Endothelial cell of hepatic sinusoid (primary cell): ENCODE data around the gene CAMK2N1.

Experiments used
- in situ Hi-C: cut with HindIII; loops from 2 replicates; pipeline ENCODE4 v1.10.0; 2017; ENCODE audit warnings: low sequenced_read_pairs

The CAMK2N1 gene

DNA sequence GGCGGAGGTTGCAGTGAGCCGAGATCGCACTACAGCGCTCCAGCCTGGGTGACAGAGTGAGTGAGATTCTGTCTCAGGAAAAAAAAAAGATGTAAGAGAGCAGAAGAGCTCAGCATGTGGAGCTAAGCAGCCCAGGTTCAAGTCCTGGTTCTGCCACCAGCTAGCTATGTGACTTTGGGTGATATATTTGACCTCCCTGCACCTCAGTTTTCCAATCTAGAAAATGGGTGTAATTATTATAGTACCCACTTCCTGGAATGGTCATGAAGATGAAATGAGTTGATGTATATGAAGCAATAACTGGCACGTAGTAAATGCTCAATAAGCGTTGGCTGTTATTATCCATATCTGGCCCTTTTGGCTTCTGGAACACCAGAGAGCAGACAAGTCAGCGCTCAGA is 38.2 kb downstream of the CAMK2N1 start:
- in situ Hi-C loops, result loop anchor here (10.0 kb wide), 1 partner anchor 233 kb away; no protein-coding TSS in a partner anchor

DNA sequence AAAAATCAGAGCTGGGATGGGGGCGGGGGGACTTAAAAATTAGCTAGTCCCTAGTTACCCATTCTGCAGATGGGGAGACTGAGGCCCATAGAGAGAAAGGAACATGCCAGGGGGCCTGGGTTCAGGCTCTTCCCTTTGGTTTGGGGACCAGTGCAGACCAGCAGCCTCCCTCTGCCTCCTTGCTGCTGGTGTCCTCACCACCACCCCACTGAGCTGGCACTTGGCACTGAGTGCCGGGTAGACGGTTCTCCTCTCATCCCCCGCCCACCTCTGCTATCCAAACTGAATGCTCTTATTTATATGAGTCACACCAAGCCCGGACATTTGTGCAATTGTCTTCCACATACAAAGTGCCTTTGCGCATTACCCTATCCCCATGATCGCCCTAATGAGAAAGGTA is 39.2 kb downstream of the CAMK2N1 start:
- in situ Hi-C loops, result loop anchor here (10.0 kb wide), 1 partner anchor 232 kb away; no protein-coding TSS in a partner anchor

DNA sequence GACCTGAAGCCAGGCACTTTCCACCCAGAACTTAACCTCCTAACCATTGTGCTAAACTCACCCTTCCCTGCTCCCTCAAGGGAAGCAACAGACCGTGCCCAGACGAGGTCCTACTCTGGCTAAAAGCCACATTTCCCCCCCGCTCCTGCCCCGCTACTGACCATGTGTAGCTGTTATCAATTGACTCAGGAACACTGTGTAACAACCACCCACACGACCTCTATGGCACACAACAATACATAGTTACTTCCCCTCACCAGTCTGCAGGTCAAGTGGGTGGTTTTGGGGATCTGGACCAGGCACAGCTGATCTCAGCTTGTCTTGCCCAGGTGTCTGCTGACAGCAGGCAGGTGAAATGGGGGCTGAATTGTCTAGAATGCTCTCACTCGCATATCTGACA is 40.1 kb downstream of the CAMK2N1 start:
- in situ Hi-C loops, result loop anchor here (10.0 kb wide), 1 partner anchor 231 kb away; no protein-coding TSS in a partner anchor

DNA sequence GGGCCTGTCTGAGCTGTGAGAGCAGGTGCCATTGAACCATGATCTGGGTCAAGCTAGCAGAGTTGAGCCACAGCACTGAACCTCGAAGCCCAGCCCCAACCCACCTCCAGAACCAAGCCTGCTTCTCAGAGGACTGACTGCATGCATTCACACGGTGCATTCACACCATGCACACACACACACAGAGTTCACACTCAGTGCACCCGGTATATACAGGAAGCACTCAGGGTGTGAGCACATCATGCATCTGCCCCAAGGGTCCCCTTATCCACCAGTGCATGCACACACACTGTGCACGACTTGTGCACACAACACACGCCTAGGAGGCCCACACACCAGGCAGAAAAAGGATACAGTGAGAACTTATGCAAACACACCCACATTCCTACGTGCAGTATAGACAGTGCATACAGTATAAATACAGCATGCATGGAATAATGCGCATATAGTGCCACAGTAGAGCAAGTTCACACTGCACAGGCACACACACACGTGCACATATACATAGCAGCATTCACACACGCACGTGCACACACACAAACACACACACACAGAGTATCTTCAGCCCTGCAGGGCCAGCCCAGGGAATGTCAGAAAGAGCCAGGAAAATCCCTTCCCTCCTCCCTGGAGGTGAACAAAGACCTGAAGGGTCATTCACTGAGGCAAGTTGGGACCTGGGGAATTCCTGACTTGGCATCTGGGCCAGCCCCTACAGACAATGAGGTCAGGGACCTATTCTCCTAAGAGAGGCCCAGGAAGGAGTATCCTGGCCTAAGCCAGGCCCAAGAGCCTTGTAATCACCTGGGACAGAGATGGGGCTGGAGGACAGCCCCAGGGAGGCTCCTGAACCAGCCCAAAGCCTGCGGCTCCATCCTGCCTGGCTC is 42.1 kb downstream of the CAMK2N1 start:
- in situ Hi-C loops, result loop anchor here (10.0 kb wide), 1 partner anchor 229 kb away; no protein-coding TSS in a partner anchor

DNA sequence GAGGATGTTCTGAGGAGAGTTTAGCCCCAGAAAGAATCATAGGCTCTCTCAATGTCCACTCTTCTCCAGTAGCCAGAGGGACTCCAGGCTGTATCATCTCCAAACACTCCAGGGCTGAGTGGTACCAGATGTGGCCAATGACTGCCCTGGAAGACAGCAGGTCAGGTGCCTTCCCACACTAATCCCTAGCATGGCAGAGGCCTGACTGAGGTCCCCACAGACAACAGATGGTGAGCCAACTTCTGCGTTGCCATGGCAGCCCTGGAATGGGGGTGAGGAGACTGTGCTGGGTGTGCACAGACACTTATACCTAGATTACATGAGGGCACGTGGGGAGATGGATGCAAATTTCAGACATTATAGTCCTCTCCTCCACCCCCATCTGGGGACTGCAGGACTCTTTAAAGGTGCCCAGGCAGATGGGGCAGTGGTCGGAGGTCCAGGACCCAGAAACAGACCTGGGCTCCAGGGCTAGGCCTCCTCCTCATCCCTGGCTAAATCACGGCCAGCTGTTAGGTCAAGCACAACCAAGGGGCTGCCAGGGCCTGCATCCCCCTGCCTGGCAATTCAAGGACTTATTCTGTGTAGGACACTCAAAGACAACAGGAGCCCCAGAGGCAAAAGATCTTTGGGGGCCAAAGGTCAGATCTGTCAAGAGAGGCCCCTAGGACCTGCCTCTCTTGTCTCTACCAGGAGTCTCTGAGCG is 42.9 kb downstream of the CAMK2N1 start:
- in situ Hi-C loops, result loop anchor here (10.0 kb wide), 1 partner anchor 228 kb away; no protein-coding TSS in a partner anchor

DNA sequence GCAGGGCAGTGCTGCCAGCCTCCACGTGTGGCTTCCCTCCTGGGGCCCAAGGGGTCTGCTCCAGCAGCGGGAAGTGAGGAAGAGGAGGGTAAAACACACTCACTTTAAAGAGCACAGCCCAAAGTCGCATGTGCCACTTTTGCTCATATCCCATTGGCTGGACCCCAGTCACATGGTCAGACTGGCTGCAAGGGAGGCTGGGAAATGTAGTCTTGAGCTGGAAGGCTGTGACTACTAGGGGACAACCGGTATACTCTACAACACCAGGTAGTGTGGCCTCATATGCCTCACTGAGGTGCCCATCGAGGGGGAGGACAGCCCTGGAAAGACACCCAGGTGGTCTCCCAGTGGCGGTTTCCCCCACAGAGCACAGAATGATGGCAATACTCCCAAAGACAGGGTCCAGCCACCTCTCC is 45.2 kb downstream of the CAMK2N1 start:
- in situ Hi-C loops, result loop anchor here (10.0 kb wide), 1 partner anchor 226 kb away; no protein-coding TSS in a partner anchor

DNA sequence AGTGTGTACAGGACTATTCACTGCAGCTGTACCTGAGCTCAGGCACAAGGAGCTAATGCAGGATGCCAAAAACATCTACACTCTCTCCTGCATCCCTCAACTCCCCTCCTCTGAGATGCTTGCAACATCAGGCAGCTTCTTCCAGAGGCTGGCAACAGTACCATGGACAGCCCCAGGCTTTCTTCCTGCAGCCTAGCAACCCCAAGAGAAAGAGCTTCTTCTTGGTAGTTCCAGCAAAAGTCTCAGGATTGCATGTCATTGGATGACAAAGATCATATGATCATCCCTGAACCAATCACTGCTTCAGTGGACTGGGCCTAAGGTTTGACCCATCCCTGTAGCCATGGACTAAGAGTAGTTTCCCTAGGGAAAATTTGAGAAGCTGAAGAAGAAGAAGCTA is 46.7 kb downstream of the CAMK2N1 start:
- in situ Hi-C loops, result loop anchor here (5.0 kb wide), 1 partner anchor 37 kb away; no protein-coding TSS in a partner anchor

DNA sequence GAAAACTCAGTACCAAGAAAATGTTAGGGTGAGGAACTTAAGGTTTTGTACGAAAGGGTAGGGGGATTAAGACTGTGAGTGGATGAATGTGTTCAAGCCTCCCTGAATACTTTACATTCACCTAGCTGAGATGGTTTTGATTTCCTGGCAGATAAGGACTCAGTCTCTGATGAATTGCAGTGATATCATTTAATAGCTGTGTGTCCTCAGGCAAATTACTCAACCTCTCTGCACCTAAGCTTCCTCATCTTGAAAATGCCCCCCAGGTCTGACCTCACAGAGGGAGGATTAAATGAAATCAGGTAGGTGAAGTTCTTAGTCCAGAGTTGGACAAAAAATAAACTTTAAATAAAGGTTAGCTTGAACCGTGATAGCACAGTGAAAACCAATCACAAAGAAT is 48.4 kb downstream of the CAMK2N1 start:
- in situ Hi-C loops, result loop anchor here (5.0 kb wide), 1 partner anchor 35 kb away; no protein-coding TSS in a partner anchor

DNA sequence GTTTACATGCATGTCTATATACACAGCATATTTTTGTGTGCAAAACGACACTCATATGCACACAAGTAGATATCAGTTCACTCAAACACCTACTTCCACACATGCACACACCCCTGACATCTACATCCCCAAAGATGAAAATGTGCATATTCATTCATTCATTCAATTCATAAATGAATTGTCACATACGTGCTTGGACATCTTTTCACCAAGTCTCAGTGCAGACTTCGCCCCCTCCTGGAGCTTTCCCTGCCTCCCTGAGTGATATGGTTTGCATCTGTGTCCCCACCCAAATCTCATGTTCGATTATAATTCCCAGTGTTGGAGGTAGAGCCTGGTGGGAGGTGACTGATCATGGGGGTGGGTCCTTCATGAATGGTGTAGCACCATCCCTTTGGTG is 53.1 kb downstream of the CAMK2N1 start:
- in situ Hi-C loops, result no loop called here
